Effector memory CD4-positive, alpha-beta T cell (primary cell): ENCODE data around the gene RUVBL1.
"Not testable (repeated sequence)": the region's sequence is repeated elsewhere in the genome, so short reads cannot be mapped to it uniquely, and the experiment has no call there.

Experiments used
- DNase-seq, 3 donors: peaks; one replicate each; pipeline ENCODE4 v3.0.0-alpha.2; 2020
- H3K27ac ChIP-seq: 2 replicates; pipeline ENCODE4 v1.7.0; 2013; ENCODE audit warnings: mild to moderate bottlenecking, low read length, moderate library complexity; ENCODE audit not compliant: insufficient read depth, poor library complexity, severe bottlenecking
- H3K27me3 ChIP-seq: replicated peaks from 2 replicates; pipeline ENCODE4 v1.7.0; 2013; ENCODE audit warnings: mild to moderate bottlenecking, low read length; ENCODE audit not compliant: insufficient read depth, control insufficient read depth, poor library complexity, severe bottlenecking
- H3K36me3 ChIP-seq: 2 replicates; pipeline ENCODE4 v1.7.0; 2013; ENCODE audit warnings: mild to moderate bottlenecking, low read length, moderate library complexity; ENCODE audit not compliant: control insufficient read depth, insufficient read depth
- H3K4me1 ChIP-seq: 2 replicates; pipeline ENCODE4 v1.7.0; 2013; ENCODE audit warnings: low read length, mild to moderate bottlenecking; ENCODE audit not compliant: control insufficient read depth, insufficient read depth, poor library complexity, severe bottlenecking
- H3K4me3 ChIP-seq: 2 replicates; pipeline ENCODE4 v1.7.0; 2013; ENCODE audit warnings: low read length, low read depth, mild to moderate bottlenecking; ENCODE audit not compliant: insufficient read depth, poor library complexity, severe bottlenecking
- H3K9me3 ChIP-seq: 2 replicates; pipeline ENCODE4 v1.7.0; 2013; ENCODE audit warnings: mild to moderate bottlenecking, low read length, moderate library complexity; ENCODE audit not compliant: control insufficient read depth

The RUVBL1 gene

DNA sequence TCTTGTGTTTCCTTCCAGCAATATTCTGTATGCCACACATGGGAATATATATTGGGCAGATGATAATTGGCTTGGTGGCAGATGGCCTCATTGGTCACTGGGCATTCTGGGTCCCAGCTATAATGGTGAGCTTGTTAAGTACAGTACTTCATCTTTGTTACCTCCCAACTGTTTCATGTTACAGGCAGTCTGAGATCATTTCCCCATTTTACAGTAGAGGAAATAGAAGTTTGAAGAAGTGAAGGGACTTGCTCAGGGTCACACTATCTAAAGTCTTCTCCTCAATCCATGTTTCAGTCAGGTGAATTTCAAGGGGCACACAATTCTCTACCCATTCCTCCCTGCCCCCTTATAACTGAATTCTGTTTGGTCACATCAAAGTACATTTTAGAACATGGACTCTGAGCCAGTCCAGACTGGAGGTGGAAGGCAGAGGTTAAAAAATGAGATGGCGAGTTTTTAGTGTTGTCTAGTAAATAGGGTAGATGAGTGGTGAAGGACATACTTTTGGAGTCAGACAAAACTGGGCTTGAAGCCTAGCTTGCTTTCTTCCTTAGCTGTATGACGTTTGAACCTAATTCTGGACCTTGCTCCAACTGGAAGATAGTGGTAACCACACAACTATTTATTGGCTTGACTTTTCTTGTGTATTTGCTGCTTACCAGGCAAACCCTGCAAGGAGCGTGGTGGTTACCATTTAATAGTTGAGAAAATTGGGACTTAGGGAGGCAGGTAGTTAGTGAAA, 32.2 kb upstream of the RUVBL1 start:
- no peak for DNase-seq
- Histone ChIP-seq H3K27ac (no peak overlapping the region), H3K36me3 (no peaks in the 10 kb centered on the region), H3K4me3 (no peak overlapping the region), H3K27me3 (no peaks in the 10 kb centered on the region), H3K4me1 (no peaks in the 10 kb centered on the region), H3K9me3 (no peaks in the 10 kb centered on the region)

DNA sequence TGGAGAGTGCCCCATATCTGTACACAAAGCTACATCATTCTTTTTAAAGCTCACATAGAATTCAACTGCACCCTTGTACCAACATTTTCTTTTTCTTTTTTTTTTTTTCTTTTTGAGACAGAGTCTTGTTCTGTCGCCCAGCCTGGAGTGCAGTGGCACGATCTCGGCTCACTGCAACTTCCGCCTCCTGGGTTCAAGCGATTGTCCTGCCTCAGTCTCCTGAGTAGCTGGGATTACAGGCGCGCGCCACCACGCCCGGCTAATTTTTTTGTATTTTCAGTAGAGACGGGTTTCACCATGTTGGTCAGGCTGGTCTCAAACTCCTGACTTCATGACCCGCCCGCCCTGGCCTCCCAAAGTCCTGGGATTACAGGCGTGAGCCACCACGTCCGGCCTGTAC, 30.7 kb upstream of the RUVBL1 start:
- H3K27me3 ChIP-seq, H3K4me1 ChIP-seq, H3K9me3 ChIP-seq, H3K27ac ChIP-seq, DNase-seq, H3K4me3 ChIP-seq, H3K36me3 ChIP-seq: not testable (repeated sequence)

- Histone ChIP-seq H3K36me3 (no peaks in the 10 kb centered on the region), H3K9me3 (no peaks in the 10 kb centered on the region), H3K27me3 (no peaks in the 10 kb centered on the region), H3K4me3 (peak within 1 kb of the TSS; percentile 87), H3K27ac (peak within 1 kb of the TSS; percentile 54), H3K4me1 (no peaks in the 10 kb centered on the region)
- peak; percentile 62 to 72 (median 71) for DNase-seq
These were observed 29.8 kb upstream of the RUVBL1 start, which contains the start of gene EEFSEC for GRCh38 chr3:128153156-128154041. Gene EEFSEC, plus strand, starts transcription at chr3:128153481. Its CDS starts 27 bp downstream, at chr3:128153508.

- Histone ChIP-seq H3K9me3 (no peaks in the 10 kb centered on the region), H3K4me1 (no peaks in the 10 kb centered on the region), H3K36me3 (no peaks in the 10 kb centered on the region), H3K27me3 (no peaks in the 10 kb centered on the region), H3K27ac (peak overlapping the region; percentile 54), H3K4me3 (peak overlapping the region; percentile 87)
- DNase-seq = peak in 1 of 3 donors; percentile 2
These were observed 29.0 kb upstream of the RUVBL1 start for GRCh38 chr3:128152419-128153155.

DNA sequence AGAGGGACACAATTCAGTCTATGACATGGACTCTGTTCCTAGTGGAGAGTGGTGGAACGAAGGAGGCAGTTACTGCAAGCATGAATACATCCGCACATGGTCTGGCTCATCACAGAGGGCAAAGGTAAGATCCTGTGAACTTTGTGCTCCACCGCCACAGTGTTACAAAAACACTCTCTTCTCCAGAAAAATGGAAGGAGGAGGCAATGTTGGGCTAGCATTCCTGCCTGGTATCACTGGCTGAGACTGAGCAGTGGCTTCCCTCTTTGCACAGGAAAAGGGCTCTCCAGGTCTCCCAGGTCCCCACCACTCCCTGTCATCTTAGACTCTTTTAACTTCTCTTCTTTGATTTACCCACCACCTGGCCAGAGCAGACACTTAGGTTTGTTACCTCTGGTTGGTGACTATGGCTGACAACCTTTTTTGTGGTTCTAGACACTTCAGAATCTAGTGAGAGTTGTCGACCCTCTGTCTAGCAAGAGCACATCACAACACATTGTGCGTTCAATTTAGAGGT, 28.2 kb upstream of the RUVBL1 start:
- no peaks in the 10 kb centered on the region for H3K4me1 ChIP-seq
- H3K4me3 ChIP-seq = no peak overlapping the region
- no peaks in the 10 kb centered on the region for H3K36me3 ChIP-seq
- H3K9me3 ChIP-seq = no peaks in the 10 kb centered on the region
- H3K27me3 ChIP-seq = no peaks in the 10 kb centered on the region
- no peak overlapping the region for H3K27ac ChIP-seq
- no peak for DNase-seq

GRCh38 chr3:128149650-128150049, 26.0 kb upstream of the RUVBL1 start:
- H3K27ac ChIP-seq = no peak overlapping the region
- H3K4me3 ChIP-seq = no peak overlapping the region
- DNase-seq = no peak
- H3K9me3 ChIP-seq = no peaks in the 10 kb centered on the region
- H3K4me1 ChIP-seq = no peaks in the 10 kb centered on the region
- no peaks in the 10 kb centered on the region for H3K27me3 ChIP-seq
- H3K36me3 ChIP-seq = no peaks in the 10 kb centered on the region

GRCh38 chr3:128146201-128146600, 22.6 kb upstream of the RUVBL1 start:
- Histone ChIP-seq H3K4me3 (no peak overlapping the region), H3K36me3 (no peaks in the 10 kb centered on the region), H3K27me3 (no peaks in the 10 kb centered on the region), H3K9me3 (no peaks in the 10 kb centered on the region), H3K4me1 (no peaks in the 10 kb centered on the region), H3K27ac (no peak overlapping the region)
- no peak for DNase-seq

- DNase-seq = no peak
- Histone ChIP-seq H3K4me1 (no peaks in the 10 kb centered on the region), H3K27ac (no peak overlapping the region), H3K27me3 (no peaks in the 10 kb centered on the region), H3K9me3 (no peaks in the 10 kb centered on the region), H3K4me3 (no peak overlapping the region), H3K36me3 (no peaks in the 10 kb centered on the region)
These were observed 21.7 kb upstream of the RUVBL1 start for GRCh38 chr3:128145279-128145678.

- Histone ChIP-seq H3K4me1 (no peaks in the 10 kb centered on the region), H3K4me3 (no peak overlapping the region), H3K27ac (no peak overlapping the region), H3K9me3 (no peaks in the 10 kb centered on the region), H3K27me3 (no peaks in the 10 kb centered on the region), H3K36me3 (no peaks in the 10 kb centered on the region)
- DNase-seq = no peak
These were observed 21.0 kb upstream of the RUVBL1 start for GRCh38 chr3:128144512-128145187.
